Cardiac fibroblast (primary cell): ENCODE data around the gene RAPGEF4.
A peak's percentile ranks its signal among the peaks of the same experiment; 100 is the strongest.

Experiments
- DNase-seq, 2 donors: peaks; one replicate each; pipeline versions ENCODE4 v3.0.0 to v3.0.0-alpha.2; 2010; ENCODE audit warnings: low read depth in 2 of 2
- H3K4me3 ChIP-seq, 2 donors: replicated peaks in 1 of 2; 1 replicate in 1 of 2; 2 replicates in 1 of 2; pipeline ENCODE4 v1.5.1; 2011; ENCODE audit warnings: low read depth in 2 of 2, low read length in 2 of 2, mild to moderate bottlenecking in 2 of 2, moderate library complexity in 1 of 2
- TF ChIP-seq, protein P1 (sequence below): IDR thresholded peaks from one replicate; pipeline ENCODE4 v1.5.1; 2011; ENCODE audit warnings: low read depth, mild to moderate bottlenecking, low read length, inconsistent platforms

The RAPGEF4 gene

DNA sequence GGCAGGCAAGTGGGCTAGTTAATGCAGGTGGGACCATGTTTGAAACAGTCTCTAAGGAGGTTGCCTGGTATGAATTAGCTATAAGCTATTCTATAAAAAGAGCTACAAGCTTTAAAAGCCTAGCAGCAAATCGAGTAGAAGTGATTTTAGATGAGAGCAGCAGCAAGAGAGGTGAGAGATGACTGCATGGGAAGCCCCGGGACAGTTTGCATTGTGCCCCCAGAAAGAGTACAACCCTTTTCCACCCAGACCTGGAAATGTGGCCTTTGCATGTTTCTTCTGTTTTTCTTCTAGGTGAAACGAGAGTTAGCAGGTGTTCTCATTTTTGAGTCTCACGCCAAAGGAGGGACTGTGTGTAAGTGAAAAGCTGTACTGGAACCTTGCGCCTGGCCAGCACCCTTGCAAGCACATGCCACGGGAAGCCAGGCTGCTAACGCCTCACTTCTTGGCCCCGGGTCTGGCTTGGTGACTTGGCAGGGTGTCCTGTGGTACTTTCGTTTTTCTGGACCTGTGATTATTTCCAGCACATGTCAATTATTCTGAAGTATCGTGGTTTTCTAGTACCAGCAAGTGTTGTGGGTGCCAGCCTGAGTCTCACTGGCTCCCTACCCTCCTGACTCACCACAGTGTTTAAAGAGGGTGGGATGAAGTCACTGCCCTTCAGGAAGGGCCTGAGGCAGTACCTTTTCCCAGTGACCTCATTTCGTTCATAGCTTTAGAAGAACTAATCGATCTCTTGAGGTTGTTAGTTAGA lies 249.7 kb downstream of the RAPGEF4 start:
- TF ChIP-seq, protein P1, sequence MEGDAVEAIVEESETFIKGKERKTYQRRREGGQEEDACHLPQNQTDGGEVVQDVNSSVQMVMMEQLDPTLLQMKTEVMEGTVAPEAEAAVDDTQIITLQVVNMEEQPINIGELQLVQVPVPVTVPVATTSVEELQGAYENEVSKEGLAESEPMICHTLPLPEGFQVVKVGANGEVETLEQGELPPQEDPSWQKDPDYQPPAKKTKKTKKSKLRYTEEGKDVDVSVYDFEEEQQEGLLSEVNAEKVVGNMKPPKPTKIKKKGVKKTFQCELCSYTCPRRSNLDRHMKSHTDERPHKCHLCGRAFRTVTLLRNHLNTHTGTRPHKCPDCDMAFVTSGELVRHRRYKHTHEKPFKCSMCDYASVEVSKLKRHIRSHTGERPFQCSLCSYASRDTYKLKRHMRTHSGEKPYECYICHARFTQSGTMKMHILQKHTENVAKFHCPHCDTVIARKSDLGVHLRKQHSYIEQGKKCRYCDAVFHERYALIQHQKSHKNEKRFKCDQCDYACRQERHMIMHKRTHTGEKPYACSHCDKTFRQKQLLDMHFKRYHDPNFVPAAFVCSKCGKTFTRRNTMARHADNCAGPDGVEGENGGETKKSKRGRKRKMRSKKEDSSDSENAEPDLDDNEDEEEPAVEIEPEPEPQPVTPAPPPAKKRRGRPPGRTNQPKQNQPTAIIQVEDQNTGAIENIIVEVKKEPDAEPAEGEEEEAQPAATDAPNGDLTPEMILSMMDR, result no peak
- DNase-seq, result no peak
- H3K4me3 ChIP-seq, result no peak overlapping the region

DNA sequence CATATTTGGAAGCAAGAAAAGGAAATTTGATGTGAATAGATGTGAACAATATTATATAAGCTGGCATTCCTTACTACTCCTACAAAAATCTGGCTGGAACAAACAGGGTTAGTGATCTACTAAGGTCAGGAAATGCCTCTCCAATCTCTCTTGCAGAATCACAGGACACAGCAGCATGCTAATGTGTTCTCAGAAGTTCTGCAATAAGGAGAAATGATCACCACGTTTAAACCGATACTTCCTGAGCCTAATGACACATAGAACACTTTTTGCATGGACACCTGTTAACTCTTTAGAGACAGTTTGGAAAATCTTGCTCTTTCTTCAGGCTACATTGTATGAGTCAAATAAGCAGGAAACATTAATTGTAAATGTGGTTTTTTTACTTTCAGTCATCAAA lies 250.4 kb downstream of the RAPGEF4 start:
- TF ChIP-seq, protein P1, result no peak
- no peak overlapping the region for H3K4me3 ChIP-seq
- peak in 1 of 2 donors; percentile 41 for DNase-seq

DNA sequence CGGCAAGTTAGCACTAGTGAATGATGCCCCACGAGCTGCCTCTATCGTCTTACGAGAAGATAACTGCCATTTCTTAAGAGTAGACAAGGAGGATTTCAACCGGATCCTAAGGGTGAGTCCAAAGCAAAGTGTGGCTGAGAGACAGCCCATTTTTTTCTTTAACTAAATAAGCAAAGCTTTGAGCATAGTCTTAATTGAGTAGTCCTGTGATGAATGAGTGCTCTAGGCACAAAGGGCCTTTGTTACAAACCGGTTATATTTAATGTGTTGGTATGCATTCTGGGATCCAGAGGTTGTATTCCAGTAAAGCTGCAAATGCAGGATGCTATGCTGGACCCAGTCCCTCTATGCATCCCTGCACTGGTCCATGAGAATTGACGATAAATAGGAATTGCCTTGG lies 253.1 kb downstream of the RAPGEF4 start:
- DNase-seq, result no peak
- TF ChIP-seq, protein P1, result no peak
- H3K4me3 ChIP-seq, result no peak overlapping the region

DNA sequence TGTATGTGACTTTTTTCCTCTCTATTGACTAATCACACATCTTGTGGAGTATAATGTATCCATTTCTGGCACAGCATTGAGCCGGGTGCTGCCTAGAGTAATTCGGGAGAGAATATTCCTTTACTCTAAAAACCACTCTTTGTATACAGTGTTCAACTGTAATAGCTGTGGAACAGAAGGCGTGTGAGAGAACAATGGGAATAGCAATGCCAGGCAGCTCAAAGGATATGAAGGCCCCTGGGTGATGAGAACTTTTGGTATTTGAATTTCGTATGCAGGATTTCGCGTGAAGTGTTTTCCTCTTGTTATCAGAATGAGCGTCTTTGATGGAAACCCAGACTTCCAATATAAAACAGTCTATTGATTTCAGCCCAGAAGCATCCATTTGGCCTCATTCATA lies 255.4 kb downstream of the RAPGEF4 start:
- TF ChIP-seq, protein P1, result no peak
- DNase-seq, result no peak
- H3K4me3 ChIP-seq, result no peak overlapping the region

DNA sequence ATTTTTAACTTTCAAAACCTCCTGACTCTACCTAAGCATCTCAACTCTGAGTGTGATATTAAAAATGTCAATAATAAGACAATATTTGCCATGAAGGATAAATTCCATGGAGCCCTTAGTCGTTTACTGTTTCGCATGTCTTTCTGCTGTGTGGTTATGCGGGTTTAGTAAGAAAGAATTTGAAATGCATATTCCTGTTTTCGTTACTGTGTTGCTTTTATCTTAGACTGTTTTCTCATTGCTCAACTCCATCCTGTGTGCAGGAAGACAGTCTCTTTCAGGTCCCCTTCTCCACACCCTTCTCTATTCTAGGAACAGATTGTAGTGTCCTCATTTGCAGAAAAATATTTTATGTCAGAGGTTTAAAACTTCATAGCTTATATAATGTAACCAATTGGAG lies 257.5 kb downstream of the RAPGEF4 start:
- DNase-seq, result no peak
- no peak overlapping the region for H3K4me3 ChIP-seq
- TF ChIP-seq, protein P1, result no peak

DNA sequence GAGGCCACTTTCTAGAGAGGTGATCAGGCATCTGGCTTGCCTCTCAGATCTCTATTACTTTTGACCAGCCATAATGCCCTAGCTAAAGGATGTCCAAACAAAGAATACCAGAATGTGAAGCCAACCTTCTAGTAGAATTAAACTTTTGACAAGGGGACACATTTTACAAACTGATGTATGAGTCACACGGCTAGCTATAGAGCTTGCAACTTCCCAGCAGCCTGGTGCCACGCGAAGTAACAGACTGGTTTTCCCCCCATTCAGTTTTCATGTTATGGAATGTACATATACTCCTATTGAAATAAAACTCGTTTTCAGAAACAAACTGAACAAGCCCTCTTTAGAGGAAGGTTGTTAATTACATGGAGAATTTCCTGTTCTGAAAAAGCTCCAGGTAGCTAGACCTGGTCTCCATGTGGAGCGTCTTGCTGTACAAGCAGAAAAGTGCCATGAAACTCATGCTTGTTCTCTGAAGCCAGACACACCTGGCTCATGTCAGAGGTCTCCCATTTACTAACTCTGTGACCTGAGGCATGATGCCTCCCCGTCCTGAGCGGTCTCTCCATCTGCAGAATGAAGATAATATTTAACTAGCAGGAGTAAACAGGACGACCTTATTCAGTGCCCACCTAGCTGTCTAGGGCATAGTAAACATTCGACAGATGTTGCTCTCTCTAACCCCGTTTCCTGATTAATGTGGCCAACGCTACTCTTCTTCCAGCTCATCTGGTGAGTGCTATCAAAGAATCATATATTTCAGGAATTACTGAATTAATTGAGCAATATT lies 258.5 kb downstream of the RAPGEF4 start:
- TF ChIP-seq, protein P1, result no peak
- DNase-seq, result no peak
- no peak overlapping the region for H3K4me3 ChIP-seq
